ENCODE data around the gene RREB1.

Gene RREB1

DNA sequence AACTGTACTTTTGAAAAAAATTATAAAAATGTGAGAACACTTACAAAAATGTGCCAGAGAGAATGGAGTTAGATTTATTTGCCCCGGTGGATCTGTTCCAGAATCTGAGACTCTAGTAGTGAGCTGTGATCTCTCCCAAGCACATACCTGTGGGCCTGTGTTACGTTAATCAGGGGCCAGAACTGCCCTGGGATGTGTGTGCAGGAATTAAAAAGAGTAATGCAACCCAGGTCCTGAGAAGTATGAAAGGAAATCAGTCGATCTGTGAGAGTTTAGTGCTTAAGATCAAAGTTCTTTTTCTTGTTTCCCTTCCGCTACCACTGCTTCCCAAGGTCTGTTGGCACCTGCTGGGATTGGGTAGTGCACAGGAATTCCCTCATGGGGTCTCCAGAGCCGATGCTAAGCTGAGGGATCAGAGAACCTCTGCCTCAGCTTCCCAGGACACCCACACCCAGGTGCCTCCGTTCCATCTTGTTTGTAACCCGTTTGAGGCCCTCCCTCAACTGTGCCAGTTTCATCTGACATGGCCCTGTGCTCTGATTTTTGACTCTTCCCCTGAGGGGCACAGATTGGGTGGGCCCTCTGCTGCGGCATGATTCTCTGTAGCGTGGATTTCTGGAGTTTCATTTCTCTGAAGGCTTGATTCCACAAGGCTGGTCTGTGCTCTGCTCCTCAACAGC, 87.7 kb downstream of the RREB1 start:
- DNase-seq = no peak

DNA sequence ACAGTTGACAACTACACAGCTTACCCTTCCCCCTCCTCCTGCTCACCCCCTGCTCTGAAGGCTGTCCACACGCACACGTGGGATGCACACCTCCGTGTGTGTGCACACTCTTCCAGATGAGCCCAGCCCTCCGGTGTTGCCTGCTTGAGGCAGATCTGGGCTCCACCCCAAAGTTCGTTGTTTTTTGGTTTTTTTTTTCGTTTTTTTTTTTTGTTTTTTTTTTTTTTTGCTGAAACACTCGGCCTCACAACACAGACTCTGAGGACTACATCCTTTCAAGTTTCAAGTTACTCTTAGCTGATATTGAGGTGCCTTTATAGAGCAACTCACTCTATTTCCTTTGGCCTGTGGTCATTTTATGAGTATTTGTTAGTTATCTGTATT, 88.2 kb downstream of the RREB1 start:
- no peak for DNase-seq

DNA sequence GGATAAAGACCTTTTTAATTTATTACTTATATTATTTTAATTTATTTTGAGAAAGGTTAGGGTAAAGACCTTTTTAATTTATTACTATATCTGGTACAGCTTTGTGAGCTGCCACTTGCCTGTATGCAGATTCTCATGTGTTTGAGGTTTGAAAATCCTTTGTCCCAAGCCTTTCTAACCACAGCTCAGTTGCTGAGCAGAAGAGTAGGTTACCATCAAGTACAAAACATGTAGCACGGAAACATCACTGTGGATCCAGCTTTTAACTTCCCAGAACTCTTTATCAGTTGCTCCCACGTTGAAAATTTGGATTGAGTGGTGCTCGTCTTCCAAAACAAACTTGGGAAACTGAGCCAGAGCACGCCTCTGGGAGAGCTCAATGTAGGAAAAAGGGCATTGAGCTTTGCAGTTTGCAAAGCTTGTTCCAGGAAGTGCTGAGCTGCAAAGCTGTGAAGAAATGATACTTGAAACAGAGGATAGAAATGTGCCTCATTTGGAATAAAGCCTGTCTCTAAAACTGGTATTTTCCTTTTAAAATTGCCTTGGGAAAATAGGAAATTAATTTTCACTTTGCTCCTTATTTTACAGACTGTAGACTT, 89.0 kb downstream of the RREB1 start:
- no peak for DNase-seq

DNA sequence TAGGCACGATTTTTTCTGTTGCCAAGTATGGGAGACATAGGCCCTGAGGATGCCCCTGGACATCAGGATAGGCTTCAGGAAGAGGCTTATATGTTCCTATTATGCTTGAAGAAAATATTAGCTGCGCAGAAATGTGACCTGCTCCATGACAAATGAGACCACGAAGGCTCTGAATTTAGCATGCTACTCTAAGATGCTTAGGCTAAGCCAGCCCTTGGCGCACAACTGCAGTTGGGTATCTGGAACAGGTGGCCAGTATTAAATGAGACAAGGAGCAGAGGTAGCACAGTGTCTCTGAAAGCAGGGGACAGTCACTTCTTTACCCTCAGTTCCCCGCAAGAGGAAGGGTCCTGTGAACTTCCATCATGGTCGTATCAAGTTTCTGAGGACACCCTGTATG, 90.0 kb downstream of the RREB1 start:
- no peak for DNase-seq

DNA sequence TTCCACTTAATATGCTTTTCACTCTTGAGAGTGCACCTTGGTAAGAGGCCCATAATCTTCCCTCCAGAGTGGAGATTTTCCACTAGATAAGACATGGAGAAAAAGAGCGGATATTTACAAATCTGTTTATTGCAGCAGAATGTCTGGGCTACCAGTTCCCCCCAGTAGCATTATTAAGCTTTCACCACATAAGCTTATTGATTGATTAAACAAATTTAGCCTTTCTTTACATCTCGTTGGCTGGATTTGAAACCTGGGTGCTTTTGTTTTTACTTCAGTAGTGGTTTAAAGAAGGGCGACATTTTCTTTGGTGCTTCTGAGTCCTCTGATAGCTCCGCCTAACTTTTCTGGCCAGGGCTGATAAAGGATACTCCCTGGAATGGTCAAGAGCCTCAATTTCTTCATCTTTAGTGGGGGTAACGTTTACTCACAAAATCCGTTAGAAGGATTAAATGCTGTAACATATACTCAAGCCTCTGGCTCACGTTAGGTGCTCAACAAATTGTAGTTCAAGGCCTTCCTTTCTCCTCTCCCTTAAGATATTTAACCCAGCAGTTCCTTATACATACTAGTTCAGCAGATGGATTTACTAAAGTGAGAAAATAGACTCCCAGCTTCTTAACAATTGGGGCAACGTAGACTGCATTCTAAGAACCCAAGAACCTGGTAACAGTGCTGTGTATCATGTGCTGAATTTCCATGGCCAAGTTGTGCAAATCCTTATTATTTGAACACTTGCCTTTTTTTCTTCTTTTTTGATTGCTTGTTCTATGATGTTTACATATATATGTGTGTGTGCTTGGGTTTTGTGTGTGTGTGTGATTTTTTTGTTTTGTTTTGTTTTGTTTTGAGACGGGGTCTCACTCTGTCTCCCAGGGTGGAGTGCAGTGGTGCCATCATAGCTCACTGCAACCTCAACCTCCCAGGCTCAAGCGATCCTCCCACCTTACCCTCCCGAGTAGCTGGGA, 91.4 kb downstream of the RREB1 start:
- no peak for DNase-seq

DNA sequence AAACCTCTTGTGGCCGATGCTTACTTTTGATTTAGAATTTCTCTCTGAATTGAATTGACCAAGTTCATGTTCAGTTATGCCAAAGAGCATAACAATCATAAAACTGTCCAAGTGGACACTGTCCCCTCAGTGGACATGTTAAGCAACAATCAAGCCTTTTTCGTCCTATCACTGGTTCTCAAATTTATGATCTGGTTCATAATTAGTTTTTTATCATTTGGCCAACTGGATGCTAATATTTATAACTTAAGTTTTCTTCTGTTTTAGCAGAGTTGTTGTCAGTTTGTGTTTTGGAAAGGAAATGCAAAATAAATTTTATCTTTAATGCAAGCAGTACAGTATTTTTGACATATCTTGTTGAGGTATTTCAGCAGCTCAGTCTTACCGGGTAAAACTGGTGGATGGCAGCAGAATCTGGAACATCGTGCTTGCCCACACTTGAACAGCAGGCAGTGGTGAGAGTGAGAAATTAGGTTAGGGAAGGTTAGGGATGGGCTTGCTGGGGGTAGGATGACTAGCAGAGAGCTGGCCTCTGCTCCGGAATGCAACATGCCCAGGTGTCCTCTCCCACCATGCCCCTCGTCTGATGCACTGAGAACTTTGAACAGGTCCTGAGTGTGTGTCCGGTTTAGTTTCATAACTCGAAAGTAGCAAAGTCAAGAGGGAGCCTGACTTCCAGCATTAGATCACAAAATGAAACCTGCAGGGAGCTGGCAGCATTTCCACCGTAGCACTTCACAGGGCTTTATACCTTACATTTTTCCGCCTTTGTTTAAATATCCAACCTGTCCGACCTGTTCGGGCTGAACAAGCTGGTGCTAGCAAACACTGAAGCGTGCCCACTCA, 93.1 kb downstream of the RREB1 start:
- no peak for DNase-seq

DNA sequence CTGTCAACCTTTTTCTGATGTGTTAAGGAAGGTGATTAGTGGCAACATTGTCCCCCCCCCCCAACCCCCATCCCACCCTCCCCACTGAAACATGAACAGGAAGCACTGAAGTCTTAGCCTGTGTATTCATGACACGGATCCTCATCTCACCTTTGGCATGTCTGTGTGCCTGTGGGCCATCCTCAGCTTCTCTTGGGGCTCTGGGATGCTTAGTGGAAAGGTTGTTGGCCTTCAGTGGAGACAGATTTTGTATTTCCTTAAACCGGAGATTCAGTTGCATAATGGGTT, 93.6 kb downstream of the RREB1 start:
- DNase-seq = no peak

DNA sequence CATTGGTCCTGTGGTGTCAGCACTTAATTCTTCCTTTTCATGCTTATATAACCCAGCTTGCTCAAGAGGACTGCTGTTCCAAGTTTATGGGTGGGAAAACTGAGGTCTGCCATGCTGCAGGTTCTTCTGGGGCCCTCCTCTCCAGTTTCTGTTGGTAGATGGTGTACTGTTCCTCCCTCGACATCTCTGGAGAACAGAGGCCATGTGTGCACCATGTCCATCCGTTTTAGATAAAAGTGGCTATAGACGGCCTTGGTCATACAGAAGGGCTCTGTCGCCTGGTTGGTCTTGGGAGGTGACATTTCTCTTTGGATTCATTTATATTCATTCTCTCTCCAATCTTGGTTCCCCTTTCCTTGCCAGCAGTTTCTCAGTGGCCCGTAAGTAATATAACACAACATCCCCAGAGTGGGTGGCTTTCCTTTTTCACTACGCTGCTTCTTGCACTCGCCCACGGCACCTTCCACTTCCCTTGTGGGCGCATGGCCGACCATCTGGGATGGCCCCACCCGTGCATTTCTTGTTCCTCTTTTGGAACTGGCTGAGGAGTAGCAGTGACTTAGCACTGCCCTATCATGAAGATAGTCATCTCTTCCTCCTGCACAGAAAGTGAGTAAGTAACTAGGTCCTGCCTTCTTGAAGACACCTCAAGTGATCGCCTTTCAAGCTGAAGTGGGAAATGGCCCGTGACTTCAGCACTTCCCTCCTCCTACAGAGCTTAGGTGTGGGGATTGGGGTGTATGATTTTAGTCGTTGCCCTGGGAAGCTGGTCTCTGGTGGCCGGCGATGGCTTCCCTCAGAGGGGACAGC, 94.2 kb downstream of the RREB1 start:
- no peak for DNase-seq

DNA sequence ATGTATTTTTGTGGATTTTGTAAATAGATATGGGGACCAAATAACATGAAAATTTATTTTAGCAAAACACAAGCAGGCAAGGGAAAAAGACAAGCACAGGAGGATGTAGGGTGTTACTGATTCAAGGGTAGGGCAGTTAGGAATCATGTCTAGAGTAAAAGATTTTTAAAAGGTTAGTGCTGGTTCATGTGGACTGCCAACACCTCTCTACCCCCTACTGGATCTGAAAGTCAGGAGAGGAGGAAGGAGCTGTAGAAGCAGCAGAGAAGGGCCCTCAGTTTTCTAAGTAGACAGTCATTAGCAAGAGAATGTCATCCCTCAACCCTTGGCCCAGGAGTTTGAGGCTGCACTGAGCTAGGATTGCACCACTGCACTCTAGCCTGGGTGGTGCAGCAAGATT, 95.2 kb downstream of the RREB1 start:
- DNase-seq = no peak

DNA sequence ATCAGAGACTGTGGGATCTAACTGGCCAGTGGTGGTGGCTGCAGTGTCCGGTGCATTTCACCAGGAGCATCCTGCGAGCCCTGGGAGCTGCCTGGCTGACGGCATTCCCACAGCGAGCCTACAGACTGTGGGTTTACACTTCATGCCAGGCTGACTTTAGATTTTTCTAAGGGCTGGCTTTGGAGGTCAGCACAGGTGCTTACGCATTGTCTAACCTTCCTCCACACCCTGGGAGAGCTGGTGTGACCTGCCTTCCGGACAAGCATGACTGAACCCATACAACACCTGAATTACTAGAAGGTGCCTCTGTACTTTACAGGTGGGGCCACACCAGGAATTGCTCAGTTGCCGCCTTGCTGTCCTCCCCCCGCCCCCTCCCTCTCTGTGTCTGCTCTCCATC, 96.2 kb downstream of the RREB1 start:
- no peak for DNase-seq

DNA sequence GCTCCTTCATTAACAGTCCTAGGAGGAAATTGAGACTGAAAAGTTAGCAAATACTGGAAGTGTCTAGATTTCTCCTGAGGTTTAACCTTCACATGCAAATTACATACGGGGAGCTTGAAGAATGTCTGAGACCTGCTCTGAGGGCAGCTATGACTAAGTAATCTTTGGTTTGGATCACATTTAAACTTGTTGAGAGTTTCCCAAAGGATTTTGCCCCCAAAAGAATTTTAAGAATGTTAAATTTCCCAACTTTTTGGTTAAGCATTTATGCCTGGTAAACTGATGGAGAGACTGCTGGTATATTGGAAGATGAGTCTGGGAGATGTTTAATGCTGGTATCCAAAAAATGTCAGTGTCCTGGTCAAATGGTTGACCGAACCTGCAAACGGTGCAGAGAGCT, 97.0 kb downstream of the RREB1 start:
- peak; percentile 75 for DNase-seq

DNA sequence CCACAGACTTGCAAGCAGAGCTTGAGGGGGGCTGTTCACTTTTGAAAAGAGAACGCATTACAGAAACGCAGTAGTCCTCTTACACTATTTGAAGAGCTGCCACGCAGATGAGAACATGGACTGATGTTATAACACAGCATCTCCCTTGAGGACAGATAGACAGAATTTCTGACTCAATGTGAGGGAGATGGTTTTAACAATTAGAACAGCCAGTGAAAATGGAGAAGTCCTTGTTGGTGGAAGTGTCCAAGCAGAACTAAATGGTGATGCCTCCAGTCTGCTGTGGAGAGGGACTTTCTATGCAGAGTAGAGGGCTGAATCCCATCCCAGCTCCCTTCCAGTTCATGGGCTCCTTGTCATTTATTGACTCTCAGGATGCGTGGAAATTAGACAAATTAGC, 100.0 kb downstream of the RREB1 start:
- no peak for DNase-seq

DNA sequence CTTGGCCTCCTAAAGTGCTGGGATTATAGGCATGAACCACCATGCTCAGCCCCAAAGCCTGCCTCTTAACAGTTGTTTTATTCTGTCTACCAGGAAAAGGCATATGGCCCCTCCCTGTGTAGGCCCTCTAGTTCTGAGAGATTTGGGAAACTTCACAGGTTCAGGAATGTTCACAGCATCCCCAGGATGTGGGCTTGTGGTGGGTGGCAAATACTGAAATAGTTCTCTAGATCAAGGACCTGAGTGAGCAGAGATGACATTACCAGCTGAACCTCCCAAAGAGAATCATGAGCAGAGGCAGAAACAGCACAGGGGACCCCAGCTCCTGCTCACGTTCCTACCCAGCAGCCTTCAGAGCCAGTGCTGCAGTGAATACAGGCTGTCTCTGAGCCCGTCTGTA, 105.7 kb downstream of the RREB1 start:
- DNase-seq = no peak

DNA sequence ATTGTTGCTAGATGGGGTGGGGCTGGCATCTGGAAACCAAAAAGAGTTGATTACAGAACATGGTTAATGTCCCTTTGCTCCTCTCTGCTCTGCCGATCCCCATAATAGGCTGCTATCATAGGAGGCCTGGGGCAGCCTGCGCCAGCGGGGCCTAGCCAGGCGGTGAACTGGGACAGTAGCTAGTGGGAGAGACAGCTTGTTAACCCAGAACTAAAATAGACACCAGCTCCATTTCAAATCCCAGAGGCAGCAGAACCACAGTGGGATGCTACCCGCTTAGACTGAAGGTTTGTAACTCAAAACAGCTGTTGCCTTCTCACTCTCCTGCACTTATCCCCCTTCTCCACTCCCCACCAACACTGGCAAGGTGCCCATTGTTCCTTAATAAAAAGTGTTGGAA, 106.7 kb downstream of the RREB1 start:
- DNase-seq = peak; percentile 42

DNA sequence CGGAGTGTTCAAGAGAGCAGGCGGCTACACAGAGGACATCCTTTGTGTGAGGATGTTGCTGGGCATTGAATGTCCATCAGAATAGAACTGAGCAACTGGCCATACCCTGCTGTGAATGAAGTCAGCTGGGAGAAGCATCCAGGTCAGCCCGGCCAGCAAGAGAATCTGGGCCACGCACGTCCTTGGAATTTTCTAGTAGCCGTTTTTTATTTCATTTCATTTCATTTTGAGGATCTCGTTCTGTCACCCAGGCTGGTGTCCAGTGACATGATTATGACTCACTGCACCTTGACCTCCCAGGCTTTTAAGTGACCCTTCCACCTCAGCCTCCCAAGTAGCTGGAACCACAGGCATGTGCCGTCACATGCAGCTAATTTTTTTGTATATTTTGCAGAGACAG, 107.4 kb downstream of the RREB1 start:
- DNase-seq = no peak

DNA sequence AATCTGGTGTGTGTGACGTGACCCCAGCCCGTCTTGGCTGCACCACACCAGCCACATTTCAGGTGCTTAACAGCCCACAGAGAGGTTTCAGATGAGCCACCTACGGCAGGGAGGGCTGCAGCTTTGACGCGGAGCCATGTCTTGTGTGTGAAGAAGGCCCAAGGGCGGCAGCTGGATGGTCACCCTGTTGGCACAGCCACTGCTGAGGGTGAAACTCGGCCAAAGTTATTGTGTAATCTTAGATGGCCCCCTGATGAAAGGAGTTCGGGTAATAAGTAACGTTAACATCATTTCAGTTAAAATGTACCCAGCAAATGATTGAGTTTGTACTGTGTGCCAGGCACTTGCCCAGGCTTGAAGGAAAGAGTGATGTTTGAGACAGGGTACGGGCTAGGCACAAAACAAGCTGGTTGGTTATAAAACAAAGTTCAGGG, 108.1 kb downstream of the RREB1 start:
- no peak for DNase-seq

DNA sequence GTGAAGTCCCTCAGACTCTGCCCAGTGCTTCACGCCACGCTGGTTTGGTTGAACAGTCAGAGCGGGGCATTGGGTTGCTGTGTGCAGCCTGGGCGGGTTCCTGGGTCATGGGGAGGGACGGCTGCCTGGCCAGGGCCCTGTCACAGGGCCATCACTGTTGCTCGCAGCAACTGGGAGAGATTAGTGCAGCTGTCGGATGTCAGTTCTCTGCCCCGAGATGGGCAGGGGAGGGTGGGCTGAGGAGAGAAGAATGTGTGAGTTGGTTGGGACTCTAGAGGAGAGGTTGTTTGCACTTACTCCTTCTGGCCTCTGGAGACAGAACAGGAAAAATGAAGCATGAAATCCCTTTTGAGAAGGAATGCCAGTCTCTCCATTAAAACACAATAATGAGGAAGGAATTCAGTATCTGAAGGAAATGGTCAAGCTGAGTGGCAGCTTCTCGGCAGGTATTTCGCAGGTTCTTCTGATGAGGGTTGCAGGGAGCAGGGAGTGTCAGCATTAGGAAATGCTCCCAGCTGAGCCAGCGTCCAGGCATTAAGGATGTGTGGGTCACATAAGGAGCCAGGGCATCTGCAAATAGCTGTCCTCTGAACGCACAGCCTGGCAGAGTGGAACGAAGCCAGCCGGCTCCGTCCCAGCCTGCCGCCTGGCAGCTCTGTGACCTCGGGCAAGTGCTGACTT, 109.3 kb downstream of the RREB1 start:
- no peak for DNase-seq

DNA sequence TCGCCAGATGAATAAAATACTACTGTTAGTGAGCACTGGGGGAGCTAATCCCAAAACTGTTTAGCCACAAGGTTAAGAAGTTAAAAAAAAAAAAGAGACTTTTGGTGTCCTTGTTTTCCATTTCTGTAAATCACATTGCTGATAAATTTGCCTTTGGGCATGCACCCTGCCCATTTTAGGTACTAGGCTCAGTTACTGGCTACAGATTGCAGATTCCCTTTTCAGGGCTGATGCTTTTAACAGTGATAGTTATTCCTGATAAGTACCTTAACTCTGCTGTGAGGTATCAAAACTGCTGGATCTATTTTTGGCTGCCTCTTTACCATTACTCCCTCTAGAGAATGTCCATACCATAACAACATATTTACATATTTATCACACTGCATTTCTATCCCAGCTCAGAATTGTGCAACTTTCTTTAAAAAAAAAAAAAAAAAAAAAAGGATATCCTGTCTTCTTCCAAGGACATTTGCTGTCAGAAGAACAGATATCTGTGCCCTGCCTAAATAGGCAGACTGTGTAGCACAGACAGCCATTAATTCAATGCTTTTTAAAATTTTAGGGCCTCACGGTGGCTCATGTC, 110.7 kb downstream of the RREB1 start:
- DNase-seq = no peak

DNA sequence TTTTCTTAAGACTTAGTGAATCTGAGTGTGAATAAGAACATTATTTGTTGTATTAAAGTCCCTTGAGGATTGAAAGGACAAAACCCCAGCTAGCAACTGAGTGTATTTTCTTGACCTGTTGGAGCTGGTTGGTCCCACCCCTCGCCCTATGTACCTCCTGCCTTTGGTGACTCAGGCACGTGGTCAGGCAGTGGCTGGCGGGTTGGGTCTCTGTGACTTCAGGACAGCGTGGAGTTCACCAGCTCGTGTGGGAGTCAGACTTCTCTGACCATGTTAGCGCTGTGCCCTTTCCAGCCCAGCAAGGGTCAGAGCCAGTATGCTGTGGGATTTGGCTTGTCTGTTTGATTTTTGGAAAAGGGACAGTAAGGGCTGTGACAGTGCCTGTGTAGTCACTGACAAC, 111.5 kb downstream of the RREB1 start:
- peak; percentile 33 for DNase-seq

DNA sequence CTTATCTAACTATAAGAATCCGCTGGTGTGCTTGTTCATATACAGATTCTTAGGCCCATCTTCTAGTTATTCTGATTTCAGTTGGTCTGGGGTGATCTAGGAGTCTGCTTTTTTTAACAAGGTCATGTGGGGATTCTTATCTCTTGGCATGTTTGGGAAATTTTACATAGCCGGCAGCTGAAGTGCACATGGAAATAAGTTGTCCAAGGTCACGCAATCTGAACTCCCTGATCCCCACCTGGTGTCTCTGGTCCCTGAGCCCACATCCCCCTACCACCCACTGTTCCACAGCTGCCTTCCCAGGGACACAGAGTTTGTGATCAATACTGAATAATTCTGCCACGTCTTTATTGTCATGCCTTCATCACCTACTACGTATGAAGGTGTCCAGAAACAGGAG, 114.4 kb downstream of the RREB1 start:
- DNase-seq = no peak

DNA sequence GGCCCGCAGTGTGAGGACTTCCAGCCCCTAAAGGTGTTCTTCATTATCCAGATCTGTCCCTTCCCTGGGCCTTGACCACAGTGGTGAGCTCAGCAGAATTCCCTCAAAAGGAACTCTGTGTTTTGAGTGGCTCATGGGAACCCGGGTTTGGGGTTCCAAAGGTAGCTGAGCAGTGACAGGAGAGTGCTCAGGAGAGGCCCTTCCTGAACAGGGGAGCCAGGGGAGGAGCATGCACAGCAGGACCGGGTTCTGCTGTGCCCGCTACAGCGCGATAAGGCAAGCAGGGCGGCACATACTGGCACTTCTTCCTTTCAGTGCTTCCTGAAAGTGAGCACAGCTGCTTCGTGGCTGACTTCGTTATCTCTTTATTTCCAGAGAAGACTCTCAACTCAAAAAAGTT, 117.0 kb downstream of the RREB1 start:
- no peak for DNase-seq

Data from fibroblast of skin of scalp (primary cell).